Thyroid gland (tissue), 4 donors: ENCODE data around the gene C19orf73. TPM values are rescaled to one million over a fixed set of nuclear protein-coding genes. Genes with fewer than 3 reads are reported as not detected.
A peak's percentile ranks its signal among the peaks of the same experiment; 100 is the strongest.

ENCODE experiments used
- DNase-seq, 2 donors: peaks; one replicate each; pipeline ENCODE4 v3.0.0-alpha.2; 2019
- H3K27ac ChIP-seq, 3 donors: fragments of 200-600 bp; sonication (generic); 1 replicate in 2 of 3; 2 replicates in 1 of 3; pipeline ENCODE4 v1.5.1; 2016 to 2019; ENCODE audit warnings: mild to moderate bottlenecking in 1 of 3, moderate library complexity in 1 of 3
- H3K27me3 ChIP-seq: fragments of 200-600 bp; sonication (generic); one replicate; pipeline ENCODE4 v1.5.1; 2019
- H3K36me3 ChIP-seq, 2 donors: fragments of 200-600 bp; sonication (generic); one replicate each; pipeline ENCODE4 v1.5.1; 2016 to 2019
- H3K4me1 ChIP-seq, 2 donors: fragments of 200-600 bp; sonication (generic); one replicate each; pipeline ENCODE4 v1.5.1; 2017 to 2019
- H3K4me3 ChIP-seq, 3 donors: fragments of 200-600 bp; sonication (generic); replicated peaks in 1 of 3; 1 replicate in 2 of 3; 2 replicates in 1 of 3; pipeline ENCODE4 v1.5.1; 2016; ENCODE audit warnings: mild to moderate bottlenecking in 1 of 3
- H3K9me3 ChIP-seq: fragments of 200-600 bp; sonication (generic); one replicate; pipeline ENCODE4 v1.5.1; 2017
- CTCF ChIP-seq, 6 experiments: fragments of 200-600 bp in 3 of 6; fragments of 450-650 bp in 3 of 6; sonication (generic) in 3 of 6; IDR thresholded peaks; one replicate each; pipeline ENCODE4 v1.5.1; 2016 to 2019; ENCODE audit warnings: antibody characterized with exemption in 6 of 6, mild to moderate bottlenecking in 2 of 6, inconsistent platforms in 1 of 6, moderate library complexity in 1 of 6
- POLR2A ChIP-seq, 2 donors: fragments of 450-650 bp; IDR thresholded peaks; one replicate each; pipeline ENCODE4 v1.6.1; 2017; ENCODE audit warnings: antibody characterized with exemption in 2 of 2, mild to moderate bottlenecking in 2 of 2, moderate library complexity in 1 of 2
- WGBS, 2 donors: methylation state at CpG; one replicate each; pipeline ENCODE4 v1.1.5; 2017; 5-methylcytosine and 5-hydroxymethylcytosine counted together
- intact Hi-C: fragments of 100-400 bp; cut with DNase I; formaldehyde crosslinking; loops from one replicate; pipeline ENCODE4 v1.15.1; 2023
- total RNA-seq, 4 donors: library from RNA; depleted of rRNA; stranded (reverse); fragments of >200 nt; gene quantifications; one replicate each; pipeline ENCODE4 v1.2.3, GENCODE V29; 2016

C19orf73 gene
- total RNA-seq, 4 donors from 2014 or later, result 1.7 to 13.4 (median 6.1) TPM

GRCh38 chr19:49142866-49143335 lies 24.0 kb upstream of the C19orf73 start:
- 4% methylated on average over 14 to 15 of the region's 21 CpGs for WGBS, 2 donors
- DNase-seq, result peak; percentile 92 to 93
- Histone ChIP-seq H3K27ac (no peak overlapping the region), H3K4me1 (peaks cover 6 to 26% of the 10 kb centered on the region in 2 donors), H3K36me3 (no peaks in the 10 kb centered on the region), H3K9me3 (no peaks in the 10 kb centered on the region), H3K27me3 (no peaks in the 10 kb centered on the region), H3K4me3 (peak overlapping the region in 1 of 3 donors; percentile 31)
- TF ChIP-seq CTCF (IDR thresholded peaks at IDR 0.05), result no peak
- peak in 1 of 2 donors; percentile 26 for TF ChIP-seq POLR2A (IDR thresholded peaks at IDR 0.05)
- intact Hi-C loops, result no loop called here

- no peak for TF ChIP-seq CTCF (IDR thresholded peaks at IDR 0.05)
- no peak for TF ChIP-seq POLR2A (IDR thresholded peaks at IDR 0.05)
- Histone ChIP-seq H3K4me1 (peaks cover 5 to 22% of the 10 kb centered on the region in 2 donors), H3K9me3 (no peaks in the 10 kb centered on the region), H3K27ac (no peak overlapping the region), H3K27me3 (no peaks in the 10 kb centered on the region), H3K36me3 (no peaks in the 10 kb centered on the region), H3K4me3 (no peak overlapping the region)
- 78 to 85% methylated on average over 6 of the region's 6 CpGs for WGBS, 2 donors
- DNase-seq, result no peak
- intact Hi-C loops, result no loop called here
Observed at GRCh38 chr19:49141352-49141751, 22.4 kb upstream of the C19orf73 start.

- 77 to 92% methylated on average over 7 of the region's 7 CpGs for WGBS, 2 donors
- no peak overlapping the region for H3K4me3 ChIP-seq
- H3K27me3 ChIP-seq, result no peaks in the 10 kb centered on the region
- no peak for DNase-seq
- intact Hi-C loops, result no loop called here
- H3K36me3 ChIP-seq, result no peaks in the 10 kb centered on the region
- no peaks in the 10 kb centered on the region for H3K9me3 ChIP-seq
- peaks cover 1 to 18% of the 10 kb centered on the region in 2 donors for H3K4me1 ChIP-seq
- no peak overlapping the region for H3K27ac ChIP-seq
- no peak for TF ChIP-seq POLR2A (IDR thresholded peaks at IDR 0.05)
- no peak for TF ChIP-seq CTCF (IDR thresholded peaks at IDR 0.05)
Observed at GRCh38 chr19:49140951-49141350, 22.0 kb upstream of the C19orf73 start.

- H3K27me3 ChIP-seq, result no peaks in the 10 kb centered on the region
- intact Hi-C loops, result no loop called here
- peaks cover 7 to 15% of the 10 kb centered on the region in 2 donors for H3K4me1 ChIP-seq
- no peak overlapping the region for H3K4me3 ChIP-seq
- no peak overlapping the region for H3K27ac ChIP-seq
- no peak for DNase-seq
- no peaks in the 10 kb centered on the region for H3K36me3 ChIP-seq
- no peaks in the 10 kb centered on the region for H3K9me3 ChIP-seq
- 74 to 77% methylated on average over 10 of the region's 10 CpGs for WGBS, 2 donors
- TF ChIP-seq POLR2A (IDR thresholded peaks at IDR 0.05), result no peak
- no peak for TF ChIP-seq CTCF (IDR thresholded peaks at IDR 0.05)
Observed at GRCh38 chr19:49136771-49137171, 17.8 kb upstream of the C19orf73 start.

- Histone ChIP-seq H3K9me3 (no peaks in the 10 kb centered on the region), H3K27ac (no peak overlapping the region), H3K36me3 (no peaks in the 10 kb centered on the region), H3K27me3 (no peaks in the 10 kb centered on the region), H3K4me3 (no peak overlapping the region), H3K4me1 (peaks cover 7 to 15% of the 10 kb centered on the region in 2 donors)
- TF ChIP-seq POLR2A (IDR thresholded peaks at IDR 0.05) (no peak), CTCF (IDR thresholded peaks at IDR 0.05) (no peak)
- intact Hi-C loops, result no loop called here
- WGBS, 2 donors, result 86 to 95% methylated on average over 5 of the region's 5 CpGs
- no peak for DNase-seq
Observed at GRCh38 chr19:49135686-49136085, 16.7 kb upstream of the C19orf73 start.
